Measurements from ENCODE around the gene IZUMO2.
"Not testable (repeated sequence)": the region's sequence is repeated elsewhere in the genome, so short reads cannot be mapped to it uniquely, and the experiment has no call there.

Gene IZUMO2

GRCh38 chr19:50134777-50135719, 28.0 kb downstream of the IZUMO2 start:
- not testable (repeated sequence) for DNase-seq

DNA sequence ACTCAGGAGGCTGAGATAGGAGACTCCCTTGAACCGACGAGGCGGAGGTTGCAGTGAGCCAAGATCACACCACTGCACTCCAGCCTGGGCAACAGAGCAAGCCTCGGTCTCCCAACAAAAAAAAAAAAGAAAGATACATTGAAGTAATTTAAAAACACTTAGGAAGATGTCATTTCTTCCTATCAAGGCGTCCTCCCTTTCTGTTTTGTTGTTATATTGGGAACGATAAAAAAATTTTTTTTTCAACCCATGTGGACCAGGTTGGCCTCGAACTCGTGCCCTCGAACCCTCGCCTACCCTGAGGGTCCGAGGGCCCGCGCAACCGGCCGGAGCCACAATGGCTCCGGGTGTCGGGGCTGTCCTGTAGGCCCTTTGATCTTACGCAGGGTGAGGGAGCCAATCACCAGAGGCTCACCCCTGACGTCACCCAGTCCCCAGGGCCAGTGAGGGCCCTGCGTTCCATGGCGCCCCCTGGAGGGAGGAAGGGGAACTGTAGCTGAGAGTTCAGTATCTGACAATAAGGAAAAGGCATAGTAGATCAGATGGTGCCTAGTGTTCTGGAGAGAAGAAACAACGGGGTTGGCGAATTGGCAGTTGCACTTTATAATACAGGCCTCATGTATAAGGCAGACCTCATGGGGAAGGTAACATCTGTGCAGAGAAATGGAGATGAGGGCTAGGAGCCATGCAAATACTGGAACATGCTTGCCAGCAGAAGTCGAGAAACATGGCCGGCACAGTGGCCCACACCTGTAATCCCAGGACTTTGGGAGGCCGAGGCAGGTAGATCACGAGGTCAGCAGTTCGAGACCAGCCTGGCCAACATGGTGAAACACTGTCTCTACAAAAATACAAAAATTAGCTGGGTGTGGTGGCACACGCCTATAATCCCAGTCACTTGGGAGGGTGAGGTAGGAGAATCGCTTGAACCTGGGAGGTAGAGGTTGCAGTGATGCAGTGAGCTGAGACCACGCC, 29.3 kb downstream of the IZUMO2 start:
- DNase-seq = not testable (repeated sequence)

- not testable (repeated sequence) for DNase-seq
Observed at GRCh38 chr19:50104012-50104411, 59.1 kb downstream of the IZUMO2 start.

DNA sequence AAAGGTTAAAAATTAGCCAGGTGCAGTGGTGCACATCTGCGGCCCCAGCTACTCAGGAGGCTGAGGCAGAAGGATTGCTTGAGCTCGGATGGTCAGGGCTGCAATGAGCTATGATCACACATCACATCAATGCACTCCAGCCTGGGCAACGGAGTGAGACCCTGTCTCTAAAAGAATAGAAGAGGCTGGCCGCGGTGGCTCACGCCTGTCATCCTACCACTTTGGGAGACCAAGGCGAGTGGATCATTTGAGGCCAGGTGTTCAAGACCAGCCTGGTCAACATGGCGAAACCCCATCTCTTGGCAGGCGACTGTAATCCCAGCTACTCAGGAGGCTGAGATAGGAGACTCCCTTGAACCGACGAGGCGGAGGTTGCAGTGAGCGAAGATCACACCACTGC, 59.7 kb downstream of the IZUMO2 start:
- DNase-seq = not testable (repeated sequence)

Data from activated effector memory CD4-positive, alpha-beta T cell treated with Interleukin-2 at 50 U/mL for 16 hours (primary cell).